Neural cell (in vitro differentiated cells): Measurements from ENCODE around the gene OTOP2. TPM values are rescaled to one million over a fixed set of nuclear protein-coding genes. Genes with fewer than 3 reads are reported as not detected.

Experiments
- H2AFZ ChIP-seq: fragments of 200-600, 300-800 bp; sonication (generic), shearing (Covaris generic); 2 replicates; pipeline ENCODE4 v1.6.0; 2014; ENCODE audit warnings: low read depth, mild to moderate bottlenecking, antibody characterized with exemption, low read length, moderate library complexity
- H3F3A ChIP-seq: fragments of 200-600 bp; shearing (Covaris generic); 2 replicates; pipeline ENCODE4 v1.6.1; 2016; ENCODE audit warnings: mild to moderate bottlenecking, moderate library complexity, mixed read lengths, antibody characterized with exemption, low read length; ENCODE audit not compliant: insufficient read depth, poor library complexity, severe bottlenecking
- H3K27ac ChIP-seq: fragments of 200-600, 300-800 bp; sonication (generic), shearing (Covaris generic); 2 replicates; pipeline ENCODE4 v1.5.1; 2014; ENCODE audit warnings: mild to moderate bottlenecking, low read length, moderate library complexity
- H3K27me3 ChIP-seq: fragments of 300-800, 200-600 bp; sonication (generic), shearing (Covaris generic); 2 replicates; pipeline ENCODE4 v1.6.0; 2014; ENCODE audit warnings: mild to moderate bottlenecking, low read depth, low read length, moderate library complexity; ENCODE audit not compliant: insufficient read depth
- H3K36me3 ChIP-seq: fragments of 300-800, 200-600 bp; sonication (generic), shearing (Covaris generic); 2 replicates; pipeline ENCODE4 v1.5.1; 2014; ENCODE audit warnings: mild to moderate bottlenecking, antibody characterized with exemption, low read length, moderate library complexity; ENCODE audit not compliant: insufficient read depth
- H3K4me2 ChIP-seq: fragments of 300-800, 200-600 bp; sonication (generic), shearing (Covaris generic); 2 replicates; pipeline ENCODE4 v1.6.0; 2014; ENCODE audit warnings: mild to moderate bottlenecking, low read length
- H3K4me3 ChIP-seq: fragments of 300-800, 200-600 bp; sonication (generic), shearing (Covaris generic); 2 replicates; pipeline ENCODE4 v1.5.1; 2014; ENCODE audit warnings: mild to moderate bottlenecking, low read length, moderate library complexity
- H3K79me2 ChIP-seq: fragments of 200-600 bp; shearing (Covaris generic); replicated peaks from 2 replicates; pipeline ENCODE4 v1.6.0; 2014; ENCODE audit warnings: mild to moderate bottlenecking, low read length, moderate library complexity; ENCODE audit not compliant: insufficient read depth
- H3K9ac ChIP-seq: fragments of 300-800, 200-600 bp; sonication (generic), shearing (Covaris generic); 2 replicates; pipeline ENCODE4 v1.6.1; 2016; ENCODE audit warnings: mild to moderate bottlenecking, low read length, mixed read lengths
- H3K9me2 ChIP-seq: fragments of 200-600 bp; shearing (Covaris generic); 2 replicates; pipeline ENCODE4 v1.6.1; 2016; ENCODE audit warnings: mild to moderate bottlenecking, low read length, mixed read lengths; ENCODE audit not compliant: insufficient read depth
- H3K9me3 ChIP-seq: fragments of 200-600, 300-800 bp; sonication (generic), shearing (Covaris generic); 2 replicates; pipeline ENCODE4 v1.6.1; 2016; ENCODE audit warnings: mild to moderate bottlenecking, mixed run types, low read length, moderate library complexity, mixed read lengths
- H4K20me1 ChIP-seq: fragments of 200-600 bp; shearing (Covaris generic); 2 replicates; pipeline ENCODE4 v1.6.1; 2016; ENCODE audit warnings: mild to moderate bottlenecking, mixed run types; ENCODE audit not compliant: insufficient read depth
- EP300 ChIP-seq: fragments of 450-650 bp; conservative IDR thresholded peaks from 2 replicates; pipeline ENCODE4 v1.6.1; 2014; ENCODE audit warnings: antibody characterized with exemption, mild to moderate bottlenecking, moderate library complexity; ENCODE audit not compliant: poor library complexity, severe bottlenecking
- EZH2 ChIP-seq: fragments of 200-600, 300-800 bp; shearing (Covaris generic), sonication (generic); IDR thresholded peaks from 2 replicates; pipeline ENCODE4 v1.6.1; 2014; ENCODE audit warnings: antibody characterized with exemption, low read length, borderline replicate concordance, mild to moderate bottlenecking; ENCODE audit not compliant: insufficient read depth, poor library complexity, severe bottlenecking
- MXI1 ChIP-seq: fragments of 450-650 bp; conservative IDR thresholded peaks from 2 replicates; pipeline ENCODE4 v1.6.1; 2014; ENCODE audit warnings: antibody characterized with exemption, mild to moderate bottlenecking; ENCODE audit not compliant: poor library complexity, severe bottlenecking
- POLR2AphosphoS5 ChIP-seq: IDR thresholded peaks from 2 replicates; pipeline ENCODE4 v1.6.1; 2012
- RAD21 ChIP-seq: fragments of 450-650 bp; conservative IDR thresholded peaks from 2 replicates; pipeline ENCODE4 v1.6.1; 2014; ENCODE audit warnings: antibody characterized with exemption, mild to moderate bottlenecking, moderate library complexity
- REST ChIP-seq: IDR thresholded peaks from 2 replicates; pipeline ENCODE4 v1.6.1; 2012; ENCODE audit warnings: borderline replicate concordance
- SMC3 ChIP-seq: fragments of 450-650 bp; conservative IDR thresholded peaks from 2 replicates; pipeline ENCODE4 v1.6.1; 2014; ENCODE audit warnings: antibody characterized with exemption, mild to moderate bottlenecking, moderate library complexity; ENCODE audit not compliant: poor library complexity
- TAF1 ChIP-seq: IDR thresholded peaks from 2 replicates; pipeline ENCODE4 v1.6.1; 2012; ENCODE audit warnings: low read depth
- polyA minus RNA-seq: library from RNA; depleted of rRNA, polyadenylated mRNA; stranded (reverse); fragments of >200 nt; gene quantifications from 2 replicates; pipeline ENCODE4 v1.2.3, GENCODE V29; 2014
- polyA plus RNA-seq: library from polyadenylated mRNA; depleted of rRNA; stranded (reverse); fragments of >200 nt; gene quantifications from 2 replicates; pipeline ENCODE4 v1.2.3, GENCODE V29; 2014
- TF ChIP-seq, protein P1 (sequence below): fragments of 450-650 bp; IDR thresholded peaks from 2 replicates; pipeline ENCODE4 v1.5.1; 2014; ENCODE audit warnings: antibody characterized with exemption, mild to moderate bottlenecking, moderate library complexity; ENCODE audit not compliant: poor library complexity, severe bottlenecking

The OTOP2 gene, protein sequence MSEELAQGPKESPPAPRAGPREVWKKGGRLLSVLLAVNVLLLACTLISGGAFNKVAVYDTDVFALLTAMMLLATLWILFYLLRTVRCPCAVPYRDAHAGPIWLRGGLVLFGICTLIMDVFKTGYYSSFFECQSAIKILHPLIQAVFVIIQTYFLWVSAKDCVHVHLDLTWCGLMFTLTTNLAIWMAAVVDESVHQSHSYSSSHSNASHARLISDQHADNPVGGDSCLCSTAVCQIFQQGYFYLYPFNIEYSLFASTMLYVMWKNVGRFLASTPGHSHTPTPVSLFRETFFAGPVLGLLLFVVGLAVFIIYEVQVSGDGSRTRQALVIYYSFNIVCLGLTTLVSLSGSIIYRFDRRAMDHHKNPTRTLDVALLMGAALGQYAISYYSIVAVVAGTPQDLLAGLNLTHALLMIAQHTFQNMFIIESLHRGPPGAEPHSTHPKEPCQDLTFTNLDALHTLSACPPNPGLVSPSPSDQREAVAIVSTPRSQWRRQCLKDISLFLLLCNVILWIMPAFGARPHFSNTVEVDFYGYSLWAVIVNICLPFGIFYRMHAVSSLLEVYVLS
- polyA plus RNA-seq (not detected in 2 replicates), polyA minus RNA-seq (not detected in 2 replicates)

DNA sequence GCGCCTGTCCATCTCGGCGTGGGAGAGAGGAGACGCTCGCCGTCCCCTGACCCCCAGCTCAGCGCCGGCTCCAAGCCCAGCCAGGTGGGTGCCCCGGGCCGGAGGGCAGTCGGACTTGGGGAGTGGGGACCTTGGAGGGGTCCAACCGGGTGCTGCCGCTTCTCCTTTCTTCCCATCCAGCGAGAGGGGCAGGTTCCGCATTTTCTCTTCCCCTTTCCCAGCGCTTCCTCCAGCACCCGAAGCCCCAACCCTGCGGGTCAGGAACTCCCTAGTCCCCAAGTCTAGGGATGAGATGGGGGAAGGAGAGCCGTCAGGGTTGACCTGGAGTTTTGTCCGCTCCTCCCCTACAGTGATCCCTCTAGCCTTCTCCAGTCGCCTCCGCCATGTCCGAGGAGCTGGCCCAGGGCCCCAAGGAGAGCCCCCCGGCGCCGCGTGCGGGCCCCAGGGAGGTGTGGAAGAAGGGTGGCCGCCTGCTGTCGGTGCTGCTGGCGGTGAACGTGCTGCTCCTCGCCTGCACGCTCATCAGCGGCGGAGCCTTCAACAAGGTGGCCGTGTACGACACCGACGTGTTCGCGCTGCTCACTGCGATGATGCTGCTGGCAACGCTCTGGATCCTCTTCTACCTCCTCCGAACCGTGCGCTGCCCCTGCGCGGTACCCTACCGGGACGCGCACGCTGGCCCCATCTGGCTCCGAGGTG is at the start of gene OTOP2:
Gene OTOP2, plus strand, starts transcription at position 24 of the 699 bp plus-strand sequence. Its CDS starts 360 bp downstream, at position 384.
- Histone ChIP-seq H4K20me1 (no peaks in the 10 kb centered on the region), H3K9me3 (no peaks in the 10 kb centered on the region), H3K27me3 (peaks cover 64% of the 10 kb centered on the region), H3K36me3 (no peaks in the 10 kb centered on the region), H3K9me2 (no peaks in the 10 kb centered on the region), H3K9ac (no peak within 1 kb of the TSS), H3K4me2 (no peak within 1 kb of the TSS), H3F3A (no peaks in the 10 kb centered on the region), H2AFZ (no peak within 1 kb of the TSS), H3K27ac (no peak within 1 kb of the TSS), H3K79me2 (no peaks in the 10 kb centered on the region), H3K4me3 (peak within 1 kb of the TSS; percentile 56)
- TF ChIP-seq RAD21 (no peak), POLR2AphosphoS5 (peak; percentile 41), REST (no peak), EZH2 (peak; percentile 51), EP300 (no peak)

DNA sequence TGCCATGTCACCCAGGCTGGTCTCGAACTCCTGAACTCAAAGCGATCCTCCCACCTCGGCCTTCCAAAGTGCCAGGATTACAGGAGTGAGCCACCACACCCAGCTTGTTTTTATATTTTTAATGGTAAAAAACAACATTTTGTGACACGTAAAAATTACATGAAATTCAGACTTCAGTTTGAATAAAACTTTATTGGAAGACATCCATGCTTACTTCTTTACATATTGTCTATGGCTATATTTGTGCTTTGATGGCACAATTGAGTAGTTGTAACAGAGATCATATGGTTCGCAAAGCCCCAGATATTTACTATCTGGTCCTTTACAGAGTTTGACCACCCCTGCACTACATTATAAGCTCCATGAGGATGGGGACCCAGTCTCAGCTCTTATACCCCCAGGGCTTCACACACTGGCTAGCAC is 49.4 kb upstream of the OTOP2 start:
- H3F3A ChIP-seq = no peaks in the 10 kb centered on the region
- no peaks in the 10 kb centered on the region for H3K36me3 ChIP-seq
- no peak overlapping the region for H3K27ac ChIP-seq
- H3K9ac ChIP-seq = no peak overlapping the region
- H3K4me3 ChIP-seq = no peak overlapping the region
- H4K20me1 ChIP-seq = no peaks in the 10 kb centered on the region
- H3K79me2 ChIP-seq = no peaks in the 10 kb centered on the region
- no peak for TF ChIP-seq EZH2
- TF ChIP-seq, protein P1, sequence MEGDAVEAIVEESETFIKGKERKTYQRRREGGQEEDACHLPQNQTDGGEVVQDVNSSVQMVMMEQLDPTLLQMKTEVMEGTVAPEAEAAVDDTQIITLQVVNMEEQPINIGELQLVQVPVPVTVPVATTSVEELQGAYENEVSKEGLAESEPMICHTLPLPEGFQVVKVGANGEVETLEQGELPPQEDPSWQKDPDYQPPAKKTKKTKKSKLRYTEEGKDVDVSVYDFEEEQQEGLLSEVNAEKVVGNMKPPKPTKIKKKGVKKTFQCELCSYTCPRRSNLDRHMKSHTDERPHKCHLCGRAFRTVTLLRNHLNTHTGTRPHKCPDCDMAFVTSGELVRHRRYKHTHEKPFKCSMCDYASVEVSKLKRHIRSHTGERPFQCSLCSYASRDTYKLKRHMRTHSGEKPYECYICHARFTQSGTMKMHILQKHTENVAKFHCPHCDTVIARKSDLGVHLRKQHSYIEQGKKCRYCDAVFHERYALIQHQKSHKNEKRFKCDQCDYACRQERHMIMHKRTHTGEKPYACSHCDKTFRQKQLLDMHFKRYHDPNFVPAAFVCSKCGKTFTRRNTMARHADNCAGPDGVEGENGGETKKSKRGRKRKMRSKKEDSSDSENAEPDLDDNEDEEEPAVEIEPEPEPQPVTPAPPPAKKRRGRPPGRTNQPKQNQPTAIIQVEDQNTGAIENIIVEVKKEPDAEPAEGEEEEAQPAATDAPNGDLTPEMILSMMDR = no peak
- no peak for TF ChIP-seq REST
- no peak for TF ChIP-seq EP300
- TF ChIP-seq POLR2AphosphoS5 = no peak
- no peak for TF ChIP-seq MXI1
- no peak for TF ChIP-seq SMC3
- no peak for TF ChIP-seq TAF1
- no peak for TF ChIP-seq RAD21
- no peaks in the 10 kb centered on the region for H3K9me2 ChIP-seq
- H3K4me2 ChIP-seq = no peak overlapping the region
- no peaks in the 10 kb centered on the region for H3K27me3 ChIP-seq
- H3K9me3 ChIP-seq = no peaks in the 10 kb centered on the region
- H2AFZ ChIP-seq = no peak overlapping the region
